Measurements from ENCODE around the gene KMT2C. TPM values are rescaled to one million over a fixed set of nuclear protein-coding genes. Genes with fewer than 3 reads are reported as not detected.

The KMT2C gene
- total and polyA plus RNA-seq, 2 of the 13 experiments (the other 11 are each of a cell fraction or from before 2014, with no cell fraction given): 7.1 to 14.4 TPM

- TF ChIP-seq EED (CRISPR knock-in tag; IDR thresholded peaks at IDR 0.05) (no peak), ZNF776 (CRISPR knock-in tag; IDR thresholded peaks at IDR 0.05) (0 out of 2 replicates have a peak, but pooled peaks have one; percentile 37), ZNF891 (CRISPR knock-in tag; IDR thresholded peaks at IDR 0.05) (no peak), ZNF749 (CRISPR knock-in tag; IDR thresholded peaks at IDR 0.05; ENCODE audit: borderline replicate concordance) (no peak), PREB (CRISPR knock-in tag; IDR thresholded peaks at IDR 0.05) (no peak), ZNF672 (CRISPR knock-in tag; IDR thresholded peaks at IDR 0.05) (no peak), ETV6 (CRISPR knock-in tag; conservative IDR thresholded peaks at IDR 0.05) (0 out of 2 replicates have a peak, but pooled peaks have one; percentile 24), GZF1 (CRISPR knock-in tag; IDR thresholded peaks at IDR 0.05) (no peak), HDAC2 (CRISPR knock-in tag; IDR thresholded peaks at IDR 0.05) (no peak), KDM6A (CRISPR knock-in tag; IDR thresholded peaks at IDR 0.05; ENCODE audit: low read depth) (no peak), TP53 (CRISPR knock-in tag; conservative IDR thresholded peaks at IDR 0.05) (no peak), E2F5 (CRISPR knock-in tag; conservative IDR thresholded peaks at IDR 0.05) (peak; percentile 79), ZBTB44 (CRISPR knock-in tag; IDR thresholded peaks at IDR 0.05) (0 out of 2 replicates have a peak, but pooled peaks have one; percentile 21), ELF1 (CRISPR knock-in tag; IDR thresholded peaks at IDR 0.05) (0 out of 2 replicates have a peak, but pooled peaks have one; percentile 40), E2F1 (CRISPR knock-in tag; IDR thresholded peaks at IDR 0.05) (peak; percentile 75; the same call in 1 of the 2 replicates), ZNF691 (CRISPR knock-in tag; IDR thresholded peaks at IDR 0.05; ENCODE audit: borderline replicate concordance, low read depth) (peak; percentile 67; the same call in 1 of the 2 replicates), ARID5B (CRISPR knock-in tag; IDR thresholded peaks at IDR 0.05) (peak; percentile 33; the same call in 1 of the 2 replicates), YEATS4 (CRISPR knock-in tag; IDR thresholded peaks at IDR 0.05; ENCODE audit: borderline replicate concordance) (peak; percentile 54; the same call in 1 of the 2 replicates), MBNL3 (CRISPR knock-in tag; conservative IDR thresholded peaks at IDR 0.05) (no peak), ZNF556 (CRISPR knock-in tag; IDR thresholded peaks at IDR 0.05; ENCODE audit: borderline replicate concordance) (peak; percentile 92)
Measured at GRCh38 chr7:152436111-152436930, 518 bp upstream of the KMT2C start (continued).
